Keratinocyte (primary cell): ENCODE measurements around the gene CPSF4. TPM values are rescaled to one million over a fixed set of nuclear protein-coding genes. Genes with fewer than 3 reads are reported as not detected.

Experiments
- DNase-seq: peaks from one replicate; pipeline ENCODE4 v3.0.0-alpha.2; 2011; ENCODE audit warnings: low read depth, missing footprints, low spot score
- FAIRE-seq: peaks from 2 replicates; lab custom pipeline; 2011; peaks lifted over from hg19 to GRCh38; lab: Jason Lieb, UNC
- H2AFZ ChIP-seq: 2 replicates; pipeline ENCODE4 v1.6.0; 2012; ENCODE audit warnings: low read length, control low read depth, inconsistent platforms; ENCODE audit not compliant: control insufficient read depth
- H3K27ac ChIP-seq: 2 replicates; pipeline ENCODE4 v1.5.1; 2011; ENCODE audit warnings: low read length; ENCODE audit not compliant: control insufficient read depth, insufficient read depth
- H3K27me3 ChIP-seq: 3 replicates; pipeline ENCODE4 v1.6.0; 2011; ENCODE audit warnings: low read length; ENCODE audit not compliant: control insufficient read depth, insufficient read depth; ENCODE audit errors: extremely low read depth
- H3K36me3 ChIP-seq, 2 experiments: 2 replicates in 1 of 2; 3 replicates in 1 of 2; pipeline ENCODE4 v1.5.1; 2011; ENCODE audit warnings: low read length in 2 of 2, mild to moderate bottlenecking in 1 of 2; ENCODE audit not compliant: control insufficient read depth in 2 of 2, insufficient read depth in 2 of 2; ENCODE audit errors: extremely low read depth in 1 of 2
- H3K4me1 ChIP-seq: 3 replicates; pipeline ENCODE4 v1.5.1; 2011; ENCODE audit warnings: low read length; ENCODE audit not compliant: control insufficient read depth, insufficient read depth; ENCODE audit errors: extremely low read depth
- H3K4me2 ChIP-seq: 3 replicates; pipeline ENCODE4 v1.6.0; 2011; ENCODE audit warnings: low read depth, low read length; ENCODE audit not compliant: control insufficient read depth, insufficient read depth; ENCODE audit errors: extremely low read depth
- H3K4me3 ChIP-seq, 3 experiments: fragments of 200-600 bp in 1 of 3; sonication (generic) in 1 of 3; 2 replicates in 2 of 3; 3 replicates in 1 of 3; pipeline ENCODE4 v1.5.1; 2011 to 2016; ENCODE audit warnings: low read length in 3 of 3, mild to moderate bottlenecking in 3 of 3, control low read depth in 2 of 3, inconsistent platforms in 1 of 3, low read depth in 1 of 3, mixed read lengths in 1 of 3, mixed run types in 1 of 3, moderate library complexity in 1 of 3; ENCODE audit not compliant: control insufficient read depth in 2 of 3, insufficient read depth in 2 of 3; ENCODE audit errors: extremely low read depth in 1 of 3
- H3K79me2 ChIP-seq: 2 replicates; pipeline ENCODE4 v1.6.0; 2012; ENCODE audit warnings: low read length; ENCODE audit not compliant: control insufficient read depth, insufficient read depth
- H3K9ac ChIP-seq: 3 replicates; pipeline ENCODE4 v1.6.0; 2011; ENCODE audit warnings: low read length; ENCODE audit not compliant: control insufficient read depth, insufficient read depth; ENCODE audit errors: extremely low read depth
- H3K9me1 ChIP-seq: 3 replicates; pipeline ENCODE4 v1.6.0; 2011; ENCODE audit warnings: low read length; ENCODE audit not compliant: control insufficient read depth, insufficient read depth; ENCODE audit errors: extremely low read depth
- H3K9me3 ChIP-seq: 2 replicates; pipeline ENCODE4 v1.5.1; 2012; ENCODE audit warnings: low read depth, low read length; ENCODE audit not compliant: control insufficient read depth
- H4K20me1 ChIP-seq: 3 replicates; pipeline ENCODE4 v1.6.0; 2011; ENCODE audit warnings: low read length; ENCODE audit not compliant: control insufficient read depth, insufficient read depth; ENCODE audit errors: extremely low read depth
- CTCF ChIP-seq, 3 experiments: IDR thresholded peaks in 1 of 3; conservative IDR thresholded peaks in 1 of 3; optimal IDR thresholded peaks in 1 of 3; 2 replicates in 2 of 3; 3 replicates in 1 of 3; pipeline versions ENCODE3 to v1.5.1; 2011; ENCODE audit warnings: low read length in 3 of 3, mild to moderate bottlenecking in 3 of 3, moderate library complexity in 2 of 3, control low read depth in 1 of 3, inconsistent platforms in 1 of 3; ENCODE audit not compliant: insufficient read depth in 2 of 3; ENCODE audit errors: extremely low read depth in 1 of 3
- EZH2 ChIP-seq: IDR thresholded peaks from one replicate; pipeline ENCODE4 v1.6.1; 2012; ENCODE audit warnings: inconsistent platforms, mild to moderate bottlenecking, low read length, moderate library complexity
- dilution Hi-C: fragments of 300-500 bp; cut with MboI; formaldehyde crosslinking; loops from one replicate; pipeline ENCODE4 v1.7.0; 2020; ENCODE audit warnings: low sequenced_read_pairs; ENCODE audit not compliant: extremely low pct_ligation_motif_present
- polyA plus RNA-seq, 5 experiments: library from polyadenylated mRNA; depleted of rRNA in 3 of 5; stranded (reverse) in 3 of 5; stranded (forward) in 1 of 5; unstranded in 1 of 5; fragments of >200 nt; gene quantifications; 1 replicate in 1 of 5; 2 replicates in 3 of 5; 3 replicates in 1 of 5; pipeline versions ENCODE4 v1.2.1 to v1.2.3, GENCODE V29; 2011 to 2012; ENCODE audit warnings: missing spikeins in 2 of 5, low read depth in 1 of 5, low replicate concordance in 1 of 5

CPSF4 gene
- polyA plus RNA-seq, 1 donor (not counting 4 experiments of a cell fraction or from before 2014, with no cell fraction given): 25.0 TPM

DNA sequence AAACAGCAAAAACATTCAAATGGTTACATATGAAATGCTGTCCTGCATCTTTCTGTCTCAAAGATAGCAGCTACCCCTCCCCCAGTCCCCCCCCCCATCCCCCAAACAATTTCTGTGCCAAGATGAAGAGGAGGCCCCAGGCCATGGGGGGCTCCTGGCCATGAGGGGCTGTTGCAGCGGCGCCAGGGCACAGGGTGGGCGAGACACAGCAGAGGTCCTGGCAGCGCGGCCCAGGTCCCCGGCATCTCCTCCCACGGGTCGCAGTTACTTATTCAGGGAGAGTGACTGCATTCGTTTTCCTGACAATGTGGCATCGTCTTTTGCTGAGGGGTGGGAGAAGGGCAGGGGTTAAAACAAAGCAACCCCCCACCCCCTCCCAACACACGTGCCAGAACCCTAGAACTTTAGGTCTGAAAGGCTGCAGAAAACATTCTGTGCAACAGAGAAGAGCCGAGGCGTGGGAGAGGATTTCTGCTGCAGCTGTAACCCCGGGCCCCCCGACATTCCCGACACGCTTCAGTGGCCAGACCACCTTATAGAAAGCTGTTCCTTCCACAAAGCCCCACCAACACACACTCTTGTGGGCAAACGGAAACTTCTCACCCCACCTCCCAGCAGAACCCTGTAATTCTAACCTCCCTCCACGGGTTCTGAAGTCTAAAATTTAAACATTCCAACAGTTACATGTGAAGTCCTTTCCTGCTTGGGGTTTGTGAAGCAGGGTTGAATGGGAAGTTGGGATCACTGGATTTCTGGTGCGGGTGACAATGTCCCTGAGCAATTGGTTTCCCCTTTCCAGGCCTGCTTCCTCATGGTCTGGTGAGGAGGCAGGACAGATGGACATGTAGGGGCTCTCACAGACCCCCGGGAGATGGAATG lies 42.1 kb upstream of the CPSF4 start:
- no peak overlapping the region for H2AFZ ChIP-seq
- H3K4me2 ChIP-seq: no peak overlapping the region
- no peak for TF ChIP-seq EZH2
- TF ChIP-seq CTCF (optimal IDR thresholded peaks at IDR 0.05 in 1 of 3, IDR thresholded peaks at IDR 0.05 in 1 of 3, conservative IDR thresholded peaks at IDR 0.05 in 1 of 3; ENCODE audit: extremely low read depth in 1 of 3, insufficient read depth in 2 of 3, low read length in 3 of 3): no peak
- FAIRE-seq (no peak), DNase-seq (no peak)
- dilution Hi-C loops: no loop called here
- peaks cover 40% of the 10 kb centered on the region for H4K20me1 ChIP-seq
- H3K79me2 ChIP-seq: peaks cover 8% of the 10 kb centered on the region
- H3K9ac ChIP-seq: no peak overlapping the region
- H3K27me3 ChIP-seq: no peaks in the 10 kb centered on the region
- no peak overlapping the region for H3K27ac ChIP-seq
- no peaks in the 10 kb centered on the region for H3K9me1 ChIP-seq
- peaks cover 8% of the 10 kb centered on the region for H3K4me1 ChIP-seq
- H3K9me3 ChIP-seq: no peaks in the 10 kb centered on the region
- no peak overlapping the region for H3K4me3 ChIP-seq
- peaks cover 46 to 64% of the 10 kb centered on the region in 2 experiments for H3K36me3 ChIP-seq

DNA sequence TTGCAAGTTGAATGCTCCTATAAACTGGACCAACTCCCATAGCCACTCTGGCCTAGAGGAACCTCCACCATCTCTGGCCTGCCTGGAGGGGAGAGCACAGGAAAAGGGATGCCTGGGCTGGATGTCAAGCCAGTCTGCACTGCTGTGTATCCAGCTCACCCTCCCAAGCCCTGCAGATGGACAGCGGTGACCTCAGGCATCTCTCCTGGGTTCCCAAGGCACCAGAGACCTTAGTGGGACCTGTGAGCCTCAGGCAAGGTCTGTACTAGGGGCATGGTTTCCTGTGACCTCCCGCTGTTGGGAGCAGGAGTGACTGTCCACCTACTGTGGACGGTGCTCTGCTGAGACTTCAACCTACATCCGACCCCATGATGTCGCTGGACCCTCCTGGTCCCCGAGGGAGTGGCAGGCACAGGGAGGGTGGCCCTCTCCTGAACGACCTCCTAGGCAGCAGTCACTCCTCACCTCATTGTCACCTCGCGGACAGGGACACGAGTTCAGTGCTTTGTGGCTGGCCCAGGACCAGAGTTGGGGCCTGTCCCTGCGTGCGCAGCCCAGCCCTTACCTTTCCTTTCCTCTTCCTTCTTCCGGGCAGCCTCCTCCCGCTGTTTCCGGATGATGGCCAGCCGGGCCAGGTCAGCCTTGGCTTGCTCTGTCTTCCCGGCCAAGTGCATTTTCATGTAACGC lies 41.3 kb upstream of the CPSF4 start:
- H3K4me1 ChIP-seq: peaks cover 3% of the 10 kb centered on the region
- H3K36me3 ChIP-seq: peaks cover 42 to 63% of the 10 kb centered on the region in 2 experiments
- TF ChIP-seq CTCF (optimal IDR thresholded peaks at IDR 0.05 in 1 of 3, IDR thresholded peaks at IDR 0.05 in 1 of 3, conservative IDR thresholded peaks at IDR 0.05 in 1 of 3; ENCODE audit: extremely low read depth in 1 of 3, insufficient read depth in 2 of 3, low read length in 3 of 3) (no peak), EZH2 (no peak)
- H3K4me2 ChIP-seq: no peak overlapping the region
- no peaks in the 10 kb centered on the region for H3K9me1 ChIP-seq
- H2AFZ ChIP-seq: no peak overlapping the region
- peaks cover 9% of the 10 kb centered on the region for H3K79me2 ChIP-seq
- dilution Hi-C loops: no loop called here
- no peaks in the 10 kb centered on the region for H3K27me3 ChIP-seq
- no peak overlapping the region for H3K9ac ChIP-seq
- no peak overlapping the region for H3K27ac ChIP-seq
- no peak for DNase-seq
- peaks cover 35% of the 10 kb centered on the region for H4K20me1 ChIP-seq
- FAIRE-seq: no peak
- no peaks in the 10 kb centered on the region for H3K9me3 ChIP-seq
- no peak overlapping the region for H3K4me3 ChIP-seq
